GM10266 (cell line): ENCODE measurements around the gene GAS6.
"Not testable (repeated sequence)": the region's sequence is repeated elsewhere in the genome, so short reads cannot be mapped to it uniquely, and the experiment has no call there.

ENCODE experiments used
- DNase-seq: peaks from one replicate; pipeline ENCODE4 v3.0.0; 2012; ENCODE audit errors: extremely low spot score
- CTCF ChIP-seq: IDR thresholded peaks from 2 replicates; pipeline ENCODE4 v1.5.1; 2012; ENCODE audit warnings: mild to moderate bottlenecking, low read depth; ENCODE audit not compliant: control insufficient read depth, insufficient read depth; ENCODE audit errors: missing control alignments

GAS6 gene

GRCh38 chr13:113798200-113798811 lies 65.6 kb downstream of the GAS6 start:
- DNase-seq = no peak
- no peak for TF ChIP-seq CTCF

GRCh38 chr13:113796964-113797676 lies 66.8 kb downstream of the GAS6 start:
- no peak for DNase-seq
- TF ChIP-seq CTCF = no peak

GRCh38 chr13:113796211-113796963 lies 67.5 kb downstream of the GAS6 start:
- TF ChIP-seq CTCF = no peak
- DNase-seq = no peak

- DNase-seq = not testable (repeated sequence)
These were observed 68.5 kb downstream of the GAS6 start for GRCh38 chr13:113795362-113795761.

- no peak for DNase-seq
- TF ChIP-seq CTCF = no peak
These were observed 69.1 kb downstream of the GAS6 start for GRCh38 chr13:113794764-113795173.

GRCh38 chr13:113794086-113794485 lies 69.8 kb downstream of the GAS6 start:
- DNase-seq = no peak
- TF ChIP-seq CTCF = no peak

- TF ChIP-seq CTCF = no peak
- DNase-seq = no peak
These were observed 70.2 kb downstream of the GAS6 start for GRCh38 chr13:113793718-113794085.
